Inferior parietal cortex (tissue), 1 donor: Measurements from ENCODE around the gene CDH22.

Experiments used
- DNase-seq: peaks from one replicate; pipeline ENCODE4 v3.0.0-alpha.2; 2016; ENCODE audit errors: extremely low spot score

The CDH22 gene

DNA sequence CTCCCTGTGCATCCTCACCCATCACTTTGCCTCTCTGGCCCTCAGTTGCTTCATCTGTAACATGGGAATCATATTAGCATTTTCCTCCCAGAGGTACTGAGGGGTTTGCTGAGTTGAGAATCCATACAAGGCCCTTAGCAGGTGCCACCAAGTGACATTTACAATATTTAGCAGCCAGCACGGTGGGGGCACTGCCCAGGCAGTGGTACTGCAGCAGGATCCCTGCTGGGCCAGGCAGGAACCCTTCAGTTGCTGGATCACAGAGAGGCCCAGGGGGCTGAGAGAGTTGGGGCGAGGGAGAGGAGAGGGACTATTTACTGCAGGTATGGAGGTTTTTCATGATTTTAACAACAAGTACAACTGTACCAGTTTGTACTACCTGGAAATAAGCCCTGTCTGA, 65.9 kb downstream of the CDH22 start:
- no peak for DNase-seq

DNA sequence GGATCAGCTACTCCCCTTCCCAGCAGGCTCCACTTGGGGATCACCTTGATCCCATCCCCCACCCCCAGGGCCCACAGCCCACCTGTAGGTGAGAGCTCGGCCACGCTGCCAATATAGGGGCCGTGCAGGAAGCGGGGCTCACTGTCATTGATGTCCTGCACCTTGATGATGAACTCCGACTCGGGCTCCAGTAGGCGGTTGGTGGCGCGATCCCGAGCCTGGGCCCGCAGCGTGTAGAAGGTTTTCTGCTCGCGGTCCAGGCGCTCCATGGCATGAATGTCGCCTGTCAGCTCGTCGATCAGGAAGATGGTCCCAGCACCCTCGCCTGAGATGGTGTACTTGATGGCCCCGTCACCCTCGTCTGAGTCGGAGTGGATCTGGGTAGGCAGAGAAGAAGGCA, 67.4 kb downstream of the CDH22 start:
- no peak for DNase-seq

DNA sequence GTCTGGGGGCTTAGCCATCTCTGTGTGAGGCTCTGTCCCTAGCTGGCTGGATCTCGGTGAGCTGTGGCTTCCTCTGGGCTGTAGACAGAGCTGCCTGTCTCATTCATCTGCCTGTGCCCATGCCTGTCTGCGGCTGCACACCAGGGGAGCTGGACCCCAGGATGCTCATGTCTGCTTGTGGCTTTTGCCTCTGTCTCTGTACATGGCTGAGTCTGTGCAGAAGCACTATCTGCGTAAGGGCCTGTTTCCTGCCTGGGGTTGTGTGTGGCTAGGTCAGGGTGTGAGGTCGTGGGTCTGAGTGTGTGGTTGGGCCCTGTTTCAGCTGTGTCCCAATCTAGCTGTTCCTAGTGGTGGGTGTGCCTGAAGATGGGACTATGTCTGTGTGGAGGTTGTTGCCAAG, 68.2 kb downstream of the CDH22 start:
- no peak for DNase-seq

DNA sequence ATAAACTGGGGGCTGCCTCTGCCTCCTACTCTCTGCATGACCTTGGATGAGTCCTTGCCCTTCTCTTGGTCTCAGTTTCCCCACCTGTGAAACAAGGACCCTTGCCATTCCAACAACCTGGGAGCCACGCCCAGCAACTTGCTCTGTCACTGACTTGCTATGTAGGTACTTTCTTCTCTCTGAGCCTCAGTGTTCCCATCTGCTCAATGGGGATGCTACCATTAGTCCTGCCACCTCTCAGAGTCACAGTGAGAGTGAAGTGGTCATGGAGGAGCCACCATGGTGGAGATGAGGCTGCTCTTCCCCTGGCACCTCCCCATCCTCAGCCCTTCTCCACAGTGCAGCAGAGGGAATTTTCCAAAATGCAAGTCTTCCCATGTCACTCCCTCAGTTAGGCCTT, 70.6 kb downstream of the CDH22 start:
- DNase-seq, result no peak

DNA sequence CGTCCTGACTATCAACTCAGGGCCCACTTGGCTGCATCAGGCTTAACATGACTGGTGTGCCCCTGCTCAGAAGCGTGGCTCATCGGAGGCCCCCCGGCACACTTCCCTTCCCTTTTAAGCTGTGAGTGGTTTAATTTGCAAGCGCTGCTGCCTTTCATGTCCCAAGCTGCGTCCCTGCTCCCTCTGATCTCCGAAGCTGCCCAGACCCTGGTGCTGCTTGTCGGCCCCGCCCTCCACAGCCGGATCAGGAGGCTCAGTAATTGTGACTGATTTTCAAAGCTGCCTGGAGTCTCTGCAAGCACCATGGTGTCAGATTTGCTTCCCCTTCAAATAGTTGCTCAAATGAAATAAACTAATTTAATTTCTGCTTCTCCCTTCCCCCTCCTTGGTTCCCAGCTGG, 71.1 kb downstream of the CDH22 start:
- no peak for DNase-seq

DNA sequence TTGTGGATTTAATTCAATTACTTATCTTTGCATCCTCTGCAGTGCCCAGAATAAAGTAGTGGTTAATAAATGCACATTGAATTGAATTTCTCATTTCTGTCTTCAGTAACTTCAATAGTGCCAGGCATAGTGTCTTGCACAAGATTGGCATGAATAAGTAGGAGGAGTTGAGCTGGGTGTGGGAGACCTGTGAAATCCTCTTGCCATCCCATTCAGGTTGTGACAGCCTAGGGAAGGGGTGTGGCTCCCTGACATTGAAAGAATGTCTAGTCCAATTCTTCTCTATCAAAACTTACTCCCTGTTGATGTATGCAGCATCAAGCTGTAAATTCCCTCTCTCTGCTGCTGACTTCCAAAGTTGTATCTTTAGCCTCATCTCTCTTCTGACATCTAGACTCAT, 73.2 kb downstream of the CDH22 start:
- DNase-seq, result no peak

DNA sequence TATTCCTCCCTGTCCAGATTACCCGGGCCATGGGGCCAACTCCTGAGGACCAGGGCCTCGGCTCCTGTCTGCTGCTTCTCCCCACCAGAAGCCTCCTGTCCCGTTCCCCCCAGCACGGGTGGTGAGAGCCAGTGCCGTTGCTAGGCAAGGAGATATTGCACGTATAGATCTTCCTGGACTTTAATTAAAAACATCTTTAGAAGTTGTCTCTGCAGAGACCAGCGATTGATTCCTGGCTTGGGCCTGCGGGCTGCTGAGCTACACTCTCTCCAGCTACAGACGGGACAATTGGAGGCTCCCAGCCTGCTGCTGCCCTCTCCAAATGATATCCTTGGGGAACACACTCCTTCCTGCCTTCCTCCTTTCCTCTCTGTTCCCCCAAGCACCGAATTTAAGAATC, 74.6 kb downstream of the CDH22 start:
- DNase-seq, result no peak

DNA sequence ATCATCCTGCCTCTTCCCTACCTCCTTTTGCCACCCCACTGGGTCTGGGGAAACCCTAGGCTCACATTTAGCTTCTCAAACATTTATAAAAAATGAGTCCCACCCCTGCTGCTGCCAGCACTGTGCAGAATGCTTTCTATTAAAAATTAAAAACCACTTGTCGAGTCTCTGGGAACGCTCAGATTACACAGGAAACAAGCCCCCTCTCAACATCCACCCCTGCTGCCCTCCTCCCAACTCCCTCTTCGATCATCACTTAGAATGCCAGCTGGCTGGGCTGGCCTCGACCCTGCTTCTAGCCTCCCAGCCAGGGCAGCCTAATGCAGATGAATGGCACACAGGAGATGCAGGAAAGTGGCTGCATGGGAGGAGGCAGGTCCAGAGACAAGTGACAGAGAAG, 75.8 kb downstream of the CDH22 start:
- no peak for DNase-seq

DNA sequence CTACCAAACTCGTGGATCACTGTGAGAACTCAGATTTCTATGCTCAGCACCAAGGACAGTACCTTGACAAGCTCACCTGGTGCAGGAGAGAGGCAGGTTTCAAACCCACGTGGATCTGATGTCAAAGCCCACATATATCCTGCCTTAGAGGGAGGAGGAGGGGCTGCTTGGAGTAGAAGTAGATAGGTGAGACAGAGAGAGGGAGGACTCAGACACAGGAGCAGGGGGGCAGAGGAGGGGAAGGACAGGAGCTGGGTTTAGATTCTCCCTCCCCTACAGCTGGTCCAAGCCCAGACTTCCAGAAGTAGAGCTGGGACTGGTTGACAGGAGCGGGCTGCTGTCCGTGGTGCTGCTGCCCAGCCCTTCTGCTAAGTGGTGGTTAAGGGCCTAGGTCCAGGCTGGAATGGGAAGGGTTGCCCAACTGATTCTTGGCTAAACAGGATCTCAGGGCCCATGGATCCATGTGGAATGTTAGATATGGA, 77.5 kb downstream of the CDH22 start:
- no peak for DNase-seq

DNA sequence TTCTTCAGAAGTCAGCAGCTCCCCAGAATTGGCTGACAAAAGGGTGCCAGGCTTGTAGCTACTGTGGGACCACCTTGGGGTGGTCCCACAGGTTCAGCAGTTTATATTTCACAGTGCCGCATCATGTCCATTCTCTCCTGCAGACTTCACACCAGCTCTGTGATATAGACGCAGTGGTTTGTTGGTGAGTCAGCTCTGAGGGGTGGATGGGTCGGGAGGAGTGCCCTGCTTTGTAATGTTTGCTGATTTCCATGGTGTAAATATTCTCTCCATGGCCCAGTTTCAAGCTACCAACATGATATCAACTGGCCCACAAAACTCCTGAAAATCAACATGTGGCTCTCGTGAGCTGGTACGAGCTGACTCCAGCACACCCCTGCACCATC, 78.2 kb downstream of the CDH22 start:
- DNase-seq, result no peak

DNA sequence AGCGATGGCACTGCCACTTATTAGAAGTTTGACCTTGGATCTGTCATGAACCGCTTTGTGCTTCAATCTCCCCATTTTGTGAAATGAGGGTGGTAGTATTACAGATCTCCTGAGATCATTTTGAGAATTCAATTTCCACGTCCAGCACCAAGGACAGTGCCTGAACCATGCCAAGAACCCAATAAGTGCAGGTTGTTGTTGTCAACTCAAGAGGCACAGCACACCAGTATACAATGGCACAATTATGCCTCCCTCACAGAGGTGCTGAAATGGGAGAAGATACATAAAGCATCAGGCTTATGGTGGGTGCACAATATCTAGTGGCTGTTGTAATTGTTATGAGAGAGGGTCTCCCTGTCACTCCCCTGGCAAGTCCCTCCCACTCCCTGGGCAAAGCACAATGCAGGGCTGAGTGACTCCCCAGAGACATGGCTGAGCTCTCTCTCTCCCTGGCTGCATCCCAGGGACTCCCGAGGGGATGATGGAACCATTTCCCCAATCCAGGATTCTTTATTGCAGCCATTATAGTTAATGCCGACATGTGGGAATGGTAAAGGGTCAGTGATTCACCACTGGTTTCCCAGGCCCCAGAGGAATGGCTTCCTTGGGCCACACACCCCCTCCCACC, 78.7 kb downstream of the CDH22 start:
- no peak for DNase-seq

DNA sequence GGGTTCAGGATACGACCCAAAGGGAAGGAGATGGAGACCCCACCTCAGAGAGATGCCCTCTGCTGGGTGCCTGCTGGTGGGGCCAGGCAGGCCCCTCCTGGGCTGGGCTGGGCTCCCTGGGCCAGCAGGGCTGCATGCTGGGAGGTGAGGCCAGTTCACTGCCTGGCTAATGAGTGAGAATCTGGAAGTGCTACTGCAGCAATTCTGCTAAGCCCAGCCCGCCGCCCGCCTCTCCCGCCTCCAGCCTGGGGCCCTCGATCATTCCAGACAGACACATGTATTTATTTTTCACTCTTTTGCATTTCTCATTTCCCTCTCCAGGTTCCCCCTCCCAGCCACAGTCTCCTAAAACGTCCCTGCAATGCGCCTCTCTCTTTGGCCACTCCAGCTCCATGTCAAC, 79.6 kb downstream of the CDH22 start:
- no peak for DNase-seq

DNA sequence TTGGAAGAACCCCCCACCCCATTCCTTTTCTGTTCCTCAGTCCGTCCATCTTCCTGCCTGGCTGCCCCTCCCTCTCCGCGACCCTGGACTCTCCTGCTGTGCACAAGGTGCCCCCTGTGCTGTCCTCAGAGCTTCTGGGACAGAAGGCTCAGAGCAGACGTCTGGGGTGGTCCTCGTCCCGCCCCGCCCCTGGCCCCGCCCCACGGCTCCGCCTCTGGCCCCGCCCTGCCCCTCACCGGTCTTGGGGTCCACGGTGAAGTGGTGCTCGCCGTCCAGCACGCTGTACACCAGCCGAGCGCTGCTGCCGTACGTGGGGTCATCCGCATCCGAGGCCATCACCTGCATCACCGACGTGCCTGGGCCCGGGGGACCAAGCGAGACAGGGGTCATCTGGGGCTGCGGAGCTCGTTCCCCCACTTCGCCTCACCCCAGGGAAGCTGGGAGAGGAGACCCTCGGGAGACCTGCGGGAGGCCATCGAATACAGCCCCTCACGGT, 81.0 kb downstream of the CDH22 start:
- no peak for DNase-seq

DNA sequence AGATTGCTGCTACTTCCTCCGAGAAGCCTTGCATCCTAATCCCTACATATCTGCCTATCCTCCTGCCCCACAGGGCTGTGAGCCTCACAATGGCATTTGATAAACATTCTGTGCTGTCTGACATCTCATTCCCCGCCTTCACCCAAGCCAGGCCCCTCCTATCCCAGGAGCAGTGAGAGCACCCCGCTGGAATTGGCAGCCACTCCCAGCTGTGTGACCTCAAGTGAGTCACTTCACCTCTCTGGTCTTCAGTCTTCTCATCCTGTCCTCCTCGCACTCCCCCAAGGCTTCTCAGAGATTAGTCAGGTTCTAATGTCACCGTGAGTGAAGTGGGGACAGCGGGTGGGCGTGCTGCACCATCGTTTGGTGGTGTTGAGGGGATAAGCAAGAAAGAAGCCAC, 81.7 kb downstream of the CDH22 start:
- no peak for DNase-seq

DNA sequence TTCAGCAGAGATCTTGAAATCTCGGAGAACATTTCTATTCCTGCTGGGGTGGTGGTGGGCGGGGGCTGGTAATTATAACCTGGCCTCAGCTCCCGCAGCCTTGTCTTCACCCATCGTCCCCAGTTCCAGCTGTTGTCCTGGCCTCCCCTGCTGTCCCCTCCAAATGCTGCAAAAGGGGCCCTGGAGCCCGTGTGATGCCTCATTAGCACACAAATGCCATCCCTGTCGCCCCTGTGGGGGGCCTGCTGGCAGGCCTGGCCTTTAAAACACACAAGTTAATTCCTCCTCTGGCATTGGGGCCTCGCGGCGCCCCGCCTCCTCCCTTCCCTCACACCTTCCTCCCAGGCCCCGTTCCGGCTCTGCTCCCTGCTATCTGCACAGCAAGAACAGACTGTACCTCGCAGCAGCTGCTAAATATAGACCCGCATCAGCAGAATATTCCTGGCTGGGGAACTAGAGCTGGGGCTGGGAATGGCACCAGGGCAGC, 85.7 kb downstream of the CDH22 start:
- DNase-seq, result peak; percentile 54

DNA sequence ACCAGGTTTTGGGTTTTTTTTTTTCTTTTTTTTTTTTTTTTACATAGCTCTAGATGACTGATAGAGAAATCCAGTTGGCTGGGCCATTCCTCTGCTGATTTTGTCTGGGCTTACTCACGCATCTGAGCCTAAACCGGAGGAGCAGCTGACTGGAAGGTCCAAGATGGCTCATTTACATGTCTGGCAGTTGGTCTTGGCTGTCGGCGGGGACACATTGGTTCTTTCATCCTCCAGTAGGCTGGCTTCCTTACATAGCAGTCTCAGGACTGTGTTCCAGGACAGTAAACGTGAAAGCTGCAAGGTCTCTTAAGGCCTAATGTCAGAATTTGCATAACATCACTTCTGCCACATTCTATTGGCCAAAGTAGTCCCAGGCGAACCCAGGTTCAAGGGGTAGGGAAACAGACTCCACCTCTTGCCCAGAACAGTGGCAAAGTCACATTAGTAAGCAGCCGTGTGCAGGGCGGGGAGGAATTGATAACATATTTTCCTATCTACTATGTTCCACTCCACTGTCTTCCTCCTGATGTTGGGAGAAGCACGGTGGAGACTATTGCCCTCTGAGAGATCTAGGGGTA, 87.0 kb downstream of the CDH22 start:
- DNase-seq, result peak; percentile 48

DNA sequence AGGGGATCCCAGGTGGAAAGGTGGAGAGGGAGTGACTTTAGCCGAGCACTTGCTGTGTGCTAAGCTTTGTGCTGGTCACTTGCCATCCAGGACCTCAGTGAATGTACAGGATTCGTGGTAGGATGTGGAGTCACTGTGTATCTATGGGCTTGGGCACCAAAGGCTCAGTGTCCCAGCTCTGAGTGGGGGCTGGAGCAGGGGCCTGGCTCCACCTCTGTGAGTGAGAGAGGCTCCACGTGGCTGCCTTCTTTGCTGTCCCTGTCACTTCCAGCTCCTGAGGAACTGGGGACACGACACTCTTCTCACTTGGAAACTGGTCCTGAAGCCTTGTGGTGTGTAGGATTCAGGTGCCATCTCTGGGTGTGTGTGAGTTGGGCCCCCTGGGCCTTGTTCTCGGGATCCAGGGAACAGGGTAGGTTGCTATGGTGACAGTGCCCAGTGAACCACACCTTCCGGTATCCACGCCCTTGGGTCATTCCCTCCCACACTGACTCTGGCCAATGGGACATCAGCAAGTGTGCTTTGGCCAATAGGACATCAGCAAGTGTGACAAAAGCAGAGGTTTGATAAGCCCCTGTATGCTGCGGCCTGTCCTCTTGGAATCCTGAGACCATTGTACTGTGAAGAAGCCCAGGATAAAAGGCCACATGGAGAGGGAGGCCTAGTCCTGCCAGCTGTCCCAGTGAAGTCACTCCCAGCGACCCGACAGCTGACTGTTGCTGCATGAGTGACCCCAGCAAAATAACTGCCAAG, 87.7 kb downstream of the CDH22 start:
- no peak for DNase-seq

DNA sequence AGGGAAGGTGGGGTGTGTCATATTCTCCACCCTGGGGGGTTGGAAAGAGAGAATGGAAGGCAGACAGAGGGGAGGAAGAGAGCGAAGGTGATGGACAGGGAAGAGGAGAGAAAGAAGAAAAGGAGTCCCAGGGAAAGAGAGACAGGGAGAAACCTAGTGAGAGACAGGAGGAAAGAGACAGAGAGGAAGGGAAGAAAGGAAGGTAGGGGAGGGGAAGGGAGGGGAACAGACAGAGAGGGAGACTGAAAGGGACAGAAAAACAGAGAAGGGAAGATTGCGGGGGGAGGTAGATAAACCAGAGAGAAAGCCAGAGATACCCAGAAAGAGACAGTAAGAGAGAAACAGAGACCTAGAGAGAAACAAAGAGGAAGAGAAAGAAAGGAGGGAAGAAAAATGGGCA, 88.4 kb downstream of the CDH22 start:
- no peak for DNase-seq

DNA sequence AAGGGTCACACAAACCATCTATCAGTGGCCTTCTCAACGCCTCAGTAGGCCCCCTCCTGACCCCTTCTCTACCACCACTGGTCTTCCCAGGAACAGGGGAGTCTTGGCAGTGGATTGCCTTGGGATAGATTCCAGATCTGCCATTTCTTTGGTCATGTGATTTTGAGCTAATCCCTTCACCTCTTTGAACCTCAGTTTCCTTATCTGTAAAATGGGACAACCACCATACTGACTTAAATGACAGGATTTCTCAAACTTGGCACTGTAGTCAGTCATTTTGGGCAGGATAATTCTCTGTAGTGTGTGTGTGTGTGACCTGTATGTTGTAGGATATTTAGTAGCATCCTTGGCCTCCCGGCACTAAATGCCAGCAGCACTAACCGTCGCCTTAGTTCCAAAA, 89.1 kb downstream of the CDH22 start:
- DNase-seq, result no peak

DNA sequence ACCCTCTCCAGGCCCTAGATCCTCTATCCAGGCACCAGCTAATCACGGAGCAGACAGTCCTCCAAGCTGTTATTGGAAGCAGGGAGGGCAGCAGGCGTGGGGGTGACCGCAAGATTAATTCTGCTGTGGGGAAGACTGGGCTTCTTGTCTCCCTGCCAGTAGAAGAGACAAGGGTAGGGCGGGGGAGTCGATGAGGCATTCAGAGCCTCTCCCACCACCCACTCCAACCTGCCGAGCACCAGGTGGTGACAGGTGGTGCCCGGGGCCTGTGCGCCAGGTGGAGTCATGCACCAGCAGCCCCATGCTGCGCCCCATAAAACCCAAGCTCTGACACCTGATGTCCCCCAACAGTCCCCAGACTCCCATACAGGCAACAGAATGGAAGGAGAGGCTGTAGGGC, 89.6 kb downstream of the CDH22 start:
- no peak for DNase-seq

DNA sequence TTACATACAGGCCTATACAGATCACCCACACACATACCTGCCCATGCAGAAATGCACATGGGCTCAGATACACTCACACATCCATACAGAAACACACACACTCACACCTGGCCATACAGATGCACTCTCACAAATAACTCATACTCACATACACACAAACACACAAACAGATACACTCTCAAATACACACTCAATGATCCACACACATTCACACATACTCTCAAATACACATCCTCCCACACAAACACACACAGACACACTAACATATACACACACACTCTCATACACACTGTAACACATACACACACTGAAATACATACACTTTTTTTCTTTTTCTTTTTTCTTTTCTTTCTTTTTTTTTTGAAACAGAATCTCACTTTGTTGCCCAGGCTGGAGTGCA, 90.7 kb downstream of the CDH22 start:
- DNase-seq, result no peak

DNA sequence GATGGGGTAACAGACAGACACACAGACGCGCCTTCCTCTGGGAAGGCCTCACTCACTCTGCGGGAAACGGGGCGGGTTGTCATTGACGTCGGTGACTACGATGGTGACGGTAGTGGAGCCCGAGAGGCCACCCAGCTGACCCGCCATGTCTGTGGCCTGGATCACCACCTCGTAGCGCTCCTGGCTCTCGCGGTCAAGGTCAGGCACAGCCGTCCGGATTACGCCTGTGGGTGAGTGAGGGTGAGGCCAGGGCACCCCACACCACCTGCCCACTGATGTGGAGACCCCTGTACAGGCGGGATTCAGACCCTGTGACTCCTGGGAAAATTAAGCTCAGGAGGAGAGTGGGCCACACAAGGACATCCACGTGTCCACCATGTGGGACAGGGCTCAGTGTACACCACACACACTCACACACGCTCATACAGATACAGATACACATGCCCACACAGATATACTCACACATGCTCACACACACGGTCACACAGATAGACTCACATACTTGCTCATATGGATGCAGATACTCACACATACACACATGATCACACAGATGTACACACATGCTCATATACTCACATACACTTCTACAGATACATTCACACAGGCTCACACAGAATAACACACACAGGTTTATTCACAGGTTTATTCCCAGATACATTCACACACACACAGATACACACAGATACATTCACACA, 91.4 kb downstream of the CDH22 start:
- no peak for DNase-seq
